Upper lobe of left lung (tissue), 6 donors: ENCODE results near the gene FBN3. TPM values are rescaled to one million over a fixed set of nuclear protein-coding genes. Genes with fewer than 3 reads are reported as not detected.

Source experiments
- ATAC-seq, 2 donors: fragments of 200-7000 bp; cut with Tn5 transposase; one replicate each; pipeline ENCODE4 v1.9.1; 2022; ENCODE audit warnings: mild to moderate bottlenecking in 2 of 2, moderate library complexity in 2 of 2; ENCODE audit not compliant: low FRiP score in 2 of 2
- DNase-seq, 2 donors: peaks; one replicate each; pipeline ENCODE4 v3.0.0-alpha.2; 2019 to 2020
- H3K27ac ChIP-seq, 4 donors: fragments of 200-600 bp; sonication (generic); one replicate each; pipeline ENCODE4 v1.5.1; 2016 to 2019
- H3K27me3 ChIP-seq, 4 donors: fragments of 200-600 bp; sonication (generic); one replicate each; pipeline ENCODE4 v1.5.1; 2017 to 2019
- H3K36me3 ChIP-seq, 4 donors: fragments of 200-600 bp; sonication (generic); one replicate each; pipeline ENCODE4 v1.5.1; 2016 to 2019
- H3K4me1 ChIP-seq, 4 donors: fragments of 200-600 bp; sonication (generic); one replicate each; pipeline ENCODE4 v1.5.1; 2018 to 2019
- H3K4me3 ChIP-seq, 4 donors: fragments of 200-600 bp; sonication (generic); one replicate each; pipeline ENCODE4 v1.5.1; 2017 to 2019; ENCODE audit warnings: mild to moderate bottlenecking in 2 of 4, moderate library complexity in 1 of 4
- H3K9me3 ChIP-seq, 4 donors: fragments of 200-600 bp; sonication (generic); one replicate each; pipeline ENCODE4 v1.5.1; 2018 to 2019
- EP300 ChIP-seq, 4 donors: sonication (generic); formaldehyde crosslinking; IDR thresholded peaks; one replicate each; pipeline ENCODE4 v1.5.1; 2017; ENCODE audit warnings: antibody characterized with exemption in 4 of 4, control low read depth in 2 of 4
- POLR2A ChIP-seq, 4 donors: fragments of 450-650 bp; IDR thresholded peaks; one replicate each; pipeline ENCODE4 v1.5.1; 2016 to 2017; ENCODE audit warnings: antibody characterized with exemption in 4 of 4, mild to moderate bottlenecking in 2 of 4
- POLR2AphosphoS5 ChIP-seq, 2 donors: sonication (generic); formaldehyde crosslinking; IDR thresholded peaks; one replicate each; pipeline ENCODE4 v1.5.1; 2017; ENCODE audit warnings: antibody characterized with exemption in 2 of 2
- WGBS, 2 donors: methylation state at CpG; one replicate each; pipeline ENCODE4 v1.1.5; 2017 to 2018; 5-methylcytosine and 5-hydroxymethylcytosine counted together
- total RNA-seq, 6 donors: library from RNA; depleted of rRNA in 4 of 6; stranded (reverse); fragments of >200 nt in 4 of 6; gene quantifications; one replicate each; pipeline versions ENCODE4 v1.1.0 to v1.2.1, GENCODE V29; 2016 to 2021
- TF ChIP-seq, protein P1 (sequence below), 6 experiments: fragments of 450-650 bp in 4 of 6; fragments of 200-600 bp in 2 of 6; sonication (generic) in 2 of 6; IDR thresholded peaks; one replicate each; pipeline ENCODE4 v1.5.1; 2016 to 2019; ENCODE audit warnings: antibody characterized with exemption in 6 of 6
- donor health status: DM: no; HTN: no; CAD: no; lungs with moderate emphysema.
- donor health status: DM: no; HTN: yes; CAD: no; lungs with severe emphysema.

The FBN3 gene
- total RNA-seq, 6 donors from 2014 or later: 0.10 to 106 (median 8.0) TPM

GRCh38 chr19:8101311-8101710, 48.1 kb downstream of the FBN3 start:
- H3K27me3 ChIP-seq: no peaks in the 10 kb centered on the region
- no peak for TF ChIP-seq EP300 (IDR thresholded peaks at IDR 0.05)
- no peak overlapping the region for H3K4me3 ChIP-seq
- peaks cover 3 to 9% (median 7%) of the 10 kb centered on the region in 4 donors for H3K9me3 ChIP-seq
- no peaks in the 10 kb centered on the region for H3K36me3 ChIP-seq
- H3K4me1 ChIP-seq: no peaks in the 10 kb centered on the region
- 93 to 95% methylated on average over 4 of the region's 4 CpGs for WGBS, 2 donors
- DNase-seq (no peak), ATAC-seq (peak in 1 of 2 donors; percentile 47)
- no peak overlapping the region for H3K27ac ChIP-seq

DNA sequence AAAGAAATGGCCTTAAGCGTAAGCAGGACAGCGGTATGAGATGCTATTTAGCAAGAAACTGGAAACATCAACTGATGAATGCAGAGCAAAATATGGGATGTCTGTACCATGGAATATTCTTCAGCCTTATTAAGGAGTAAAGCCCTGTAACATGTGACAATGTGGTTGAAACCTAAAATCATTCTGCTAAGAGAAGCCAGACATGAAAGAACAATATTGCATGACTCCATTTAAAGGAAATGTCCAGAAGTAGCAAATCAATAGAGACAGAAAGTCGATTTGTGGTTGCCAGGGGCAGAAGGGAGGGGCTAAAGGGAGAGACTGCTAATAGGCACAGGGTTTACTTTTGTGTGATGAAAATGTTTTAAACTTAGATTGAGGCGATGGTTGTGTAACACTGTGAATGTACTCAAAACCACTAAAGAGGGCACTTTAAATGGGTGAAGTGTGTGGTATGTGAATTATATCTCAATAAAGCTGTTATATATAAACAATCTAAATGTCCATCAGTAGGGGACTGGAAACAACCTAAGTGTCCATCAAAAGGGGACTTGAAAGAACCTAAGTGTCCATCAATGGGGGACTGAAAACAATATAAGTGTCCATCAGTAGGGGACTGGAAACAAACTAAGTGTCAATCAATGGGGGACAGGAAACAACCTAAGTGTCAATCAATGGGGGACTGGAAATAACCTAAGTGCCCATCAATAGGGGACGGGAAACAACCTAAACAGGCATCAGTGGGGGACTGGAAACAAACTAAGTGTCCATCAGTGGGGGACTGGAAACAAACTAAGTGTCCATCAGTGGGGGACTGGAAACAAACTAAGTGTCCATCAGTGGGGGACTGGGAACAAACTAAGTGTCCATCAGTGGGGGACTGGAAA, 51.5 kb downstream of the FBN3 start:
- Histone ChIP-seq H3K36me3 (no peaks in the 10 kb centered on the region), H3K4me3 (no peak overlapping the region), H3K27me3 (no peaks in the 10 kb centered on the region), H3K4me1 (no peaks in the 10 kb centered on the region), H3K9me3 (peaks cover 18 to 35% (median 28%) of the 10 kb centered on the region in 4 donors), H3K27ac (no peak overlapping the region)
- DNase-seq (no peak), ATAC-seq (no peak)
- TF ChIP-seq, protein P1, sequence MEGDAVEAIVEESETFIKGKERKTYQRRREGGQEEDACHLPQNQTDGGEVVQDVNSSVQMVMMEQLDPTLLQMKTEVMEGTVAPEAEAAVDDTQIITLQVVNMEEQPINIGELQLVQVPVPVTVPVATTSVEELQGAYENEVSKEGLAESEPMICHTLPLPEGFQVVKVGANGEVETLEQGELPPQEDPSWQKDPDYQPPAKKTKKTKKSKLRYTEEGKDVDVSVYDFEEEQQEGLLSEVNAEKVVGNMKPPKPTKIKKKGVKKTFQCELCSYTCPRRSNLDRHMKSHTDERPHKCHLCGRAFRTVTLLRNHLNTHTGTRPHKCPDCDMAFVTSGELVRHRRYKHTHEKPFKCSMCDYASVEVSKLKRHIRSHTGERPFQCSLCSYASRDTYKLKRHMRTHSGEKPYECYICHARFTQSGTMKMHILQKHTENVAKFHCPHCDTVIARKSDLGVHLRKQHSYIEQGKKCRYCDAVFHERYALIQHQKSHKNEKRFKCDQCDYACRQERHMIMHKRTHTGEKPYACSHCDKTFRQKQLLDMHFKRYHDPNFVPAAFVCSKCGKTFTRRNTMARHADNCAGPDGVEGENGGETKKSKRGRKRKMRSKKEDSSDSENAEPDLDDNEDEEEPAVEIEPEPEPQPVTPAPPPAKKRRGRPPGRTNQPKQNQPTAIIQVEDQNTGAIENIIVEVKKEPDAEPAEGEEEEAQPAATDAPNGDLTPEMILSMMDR (IDR thresholded peaks at IDR 0.05): no peak
- TF ChIP-seq POLR2AphosphoS5 (IDR thresholded peaks at IDR 0.05) (no peak), EP300 (IDR thresholded peaks at IDR 0.05) (no peak)
- 70 to 71% methylated on average over 5 of the region's 5 CpGs for WGBS, 2 donors

DNA sequence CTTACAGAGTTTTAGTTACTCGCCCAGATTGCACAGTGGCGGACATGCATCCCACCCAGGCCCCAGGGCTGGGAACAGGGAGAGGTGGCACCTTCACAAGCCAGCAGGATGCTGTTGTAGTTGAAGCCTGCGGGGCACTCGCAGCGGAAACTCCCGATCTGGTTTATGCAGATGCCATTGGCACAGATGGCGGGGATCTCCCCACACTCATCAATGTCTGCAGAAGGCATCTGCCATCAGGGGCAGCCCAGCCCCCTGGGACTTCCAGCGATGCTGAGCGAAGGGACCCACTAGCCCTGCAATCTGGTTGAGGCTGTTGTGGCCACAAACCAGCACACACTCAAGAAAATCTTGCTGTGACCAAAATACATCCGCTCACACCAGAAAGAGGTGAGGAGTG, 52.2 kb downstream of the FBN3 start:
- H3K27ac ChIP-seq: no peak overlapping the region
- 92 to 97% methylated on average over 8 to 10 of the region's 10 CpGs for WGBS, 2 donors
- ATAC-seq (no peak), DNase-seq (no peak)
- H3K9me3 ChIP-seq: peaks cover 18 to 35% (median 28%) of the 10 kb centered on the region in 4 donors
- H3K36me3 ChIP-seq: no peaks in the 10 kb centered on the region
- H3K27me3 ChIP-seq: no peaks in the 10 kb centered on the region
- no peaks in the 10 kb centered on the region for H3K4me1 ChIP-seq
- TF ChIP-seq, protein P1 (IDR thresholded peaks at IDR 0.05): no peak
- TF ChIP-seq POLR2A (IDR thresholded peaks at IDR 0.05) (no peak), EP300 (IDR thresholded peaks at IDR 0.05) (no peak), POLR2AphosphoS5 (IDR thresholded peaks at IDR 0.05) (no peak)
- H3K4me3 ChIP-seq: no peak overlapping the region

GRCh38 chr19:8096071-8096470, 53.3 kb downstream of the FBN3 start:
- TF ChIP-seq POLR2AphosphoS5 (IDR thresholded peaks at IDR 0.05): no peak
- no peak for TF ChIP-seq POLR2A (IDR thresholded peaks at IDR 0.05)
- no peak for TF ChIP-seq EP300 (IDR thresholded peaks at IDR 0.05)
- TF ChIP-seq, protein P1 (IDR thresholded peaks at IDR 0.05): no peak

DNA sequence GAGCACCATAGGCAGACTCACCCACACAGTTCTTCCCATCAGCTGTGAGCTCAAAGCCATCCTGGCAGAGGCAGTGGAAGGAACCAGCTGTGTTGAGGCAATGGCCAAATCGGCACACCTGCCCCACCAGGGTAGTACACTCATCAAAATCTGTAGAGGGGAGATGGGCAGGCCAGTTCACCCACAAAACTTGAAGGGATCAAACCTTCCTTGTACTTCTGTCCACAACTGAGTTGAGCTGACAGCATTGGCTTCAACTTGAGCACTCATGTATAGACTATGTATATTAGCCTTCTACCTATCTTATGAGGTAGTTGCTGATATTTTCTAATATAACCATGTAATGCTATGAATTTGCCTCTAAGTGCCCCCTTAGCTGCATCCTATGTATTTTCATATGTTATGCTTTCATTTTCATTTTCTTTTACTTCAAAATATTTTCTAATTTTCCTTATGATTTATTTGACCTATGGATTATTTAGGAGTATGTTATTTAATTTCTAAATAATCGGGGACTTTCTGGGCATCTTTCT, 54.0 kb downstream of the FBN3 start:
- ATAC-seq: no peak

More at GRCh38 chr19:8096071-8096470, 53.3 kb downstream of the FBN3 start:
- Histone ChIP-seq H3K27ac (no peak overlapping the region), H3K4me1 (no peaks in the 10 kb centered on the region), H3K27me3 (no peaks in the 10 kb centered on the region), H3K36me3 (no peaks in the 10 kb centered on the region), H3K9me3 (peaks cover 18 to 35% (median 28%) of the 10 kb centered on the region in 4 donors), H3K4me3 (no peak overlapping the region)
- ATAC-seq (no peak), DNase-seq (no peak)
- WGBS, 2 donors: 100% methylated on average over 1 to 3 of the region's 3 CpGs

More for the DNA sequence above, 54.0 kb downstream of the FBN3 start:
- Histone ChIP-seq H3K36me3 (no peaks in the 10 kb centered on the region), H3K27me3 (no peaks in the 10 kb centered on the region), H3K4me1 (no peaks in the 10 kb centered on the region), H3K27ac (no peak overlapping the region), H3K4me3 (no peak overlapping the region), H3K9me3 (peaks cover 18 to 35% (median 28%) of the 10 kb centered on the region in 4 donors)
- no peak for DNase-seq
- WGBS, 2 donors: 75 to 82% methylated on average over 2 of the region's 2 CpGs
- TF ChIP-seq POLR2A (IDR thresholded peaks at IDR 0.05) (no peak), EP300 (IDR thresholded peaks at IDR 0.05) (no peak), POLR2AphosphoS5 (IDR thresholded peaks at IDR 0.05) (no peak)
- TF ChIP-seq, protein P1 (IDR thresholded peaks at IDR 0.05): no peak
